Mesendoderm (in vitro differentiated cells): ENCODE data around the gene ALPL.

Experiments used
- DNase-seq: peaks from one replicate; pipeline ENCODE4 v3.0.0; 2013
- H2AK5ac ChIP-seq: 2 replicates; pipeline ENCODE4 v1.6.1; 2013; ENCODE audit warnings: low read length, inconsistent platforms
- H2BK120ac ChIP-seq: 2 replicates; pipeline ENCODE4 v1.6.1; 2013; ENCODE audit warnings: low read depth, mild to moderate bottlenecking, low read length, moderate library complexity, mixed read lengths
- H2BK15ac ChIP-seq: replicated peaks from 2 replicates; pipeline ENCODE4 v1.6.1; 2013; ENCODE audit warnings: low read depth, mild to moderate bottlenecking, moderate library complexity
- H2BK5ac ChIP-seq: 2 replicates; pipeline ENCODE4 v1.6.1; 2013; ENCODE audit warnings: low read length, inconsistent platforms
- H3K18ac ChIP-seq: 2 replicates; pipeline ENCODE4 v1.6.1; 2013; ENCODE audit warnings: mild to moderate bottlenecking, low read length, mixed read lengths
- H3K23ac ChIP-seq: one replicate; pipeline ENCODE4 v1.6.1; 2013; ENCODE audit warnings: low read length
- H3K27ac ChIP-seq: 2 replicates; pipeline ENCODE4 v1.5.1; 2013; ENCODE audit warnings: low read depth, mild to moderate bottlenecking, inconsistent platforms, low read length, moderate library complexity
- H3K27me3 ChIP-seq: 2 replicates; pipeline ENCODE4 v1.6.1; 2013; ENCODE audit warnings: low read length, control low read depth, mild to moderate bottlenecking, inconsistent platforms; ENCODE audit not compliant: insufficient read depth, poor library complexity
- H3K36me3 ChIP-seq: 2 replicates; pipeline ENCODE4 v1.6.1; 2013; ENCODE audit warnings: low read length, inconsistent platforms; ENCODE audit not compliant: control insufficient read depth, insufficient read depth
- H3K4ac ChIP-seq: one replicate; pipeline ENCODE4 v1.6.1; 2013; ENCODE audit warnings: low read depth, mild to moderate bottlenecking, low read length, moderate library complexity
- H3K4me1 ChIP-seq: 2 replicates; pipeline ENCODE4 v1.6.1; 2013; ENCODE audit warnings: low read depth, low read length, inconsistent platforms; ENCODE audit not compliant: control insufficient read depth
- H3K4me2 ChIP-seq: 2 replicates; pipeline ENCODE4 v1.6.1; 2013; ENCODE audit warnings: low read length
- H3K4me3 ChIP-seq: 2 replicates; pipeline ENCODE4 v1.5.1; 2013; ENCODE audit warnings: mild to moderate bottlenecking, low read length
- H3K56ac ChIP-seq: one replicate; pipeline ENCODE4 v1.6.1; 2013; ENCODE audit warnings: low read length
- H3K79me1 ChIP-seq: 2 replicates; pipeline ENCODE4 v1.6.1; 2013; ENCODE audit warnings: low read length, inconsistent platforms
- H3K79me2 ChIP-seq: 2 replicates; pipeline ENCODE4 v1.6.1; 2013; ENCODE audit warnings: mild to moderate bottlenecking, low read length; ENCODE audit not compliant: control insufficient read depth, insufficient read depth
- H3K9ac ChIP-seq: 2 replicates; pipeline ENCODE4 v1.6.1; 2013; ENCODE audit warnings: low read length, inconsistent platforms
- H4K5ac ChIP-seq: one replicate; pipeline ENCODE4 v1.6.1; 2013; ENCODE audit warnings: low read length
- H4K8ac ChIP-seq: one replicate; pipeline ENCODE4 v1.6.1; 2013; ENCODE audit warnings: low read depth, mild to moderate bottlenecking, control low read depth, low read length, moderate library complexity
- WGBS: extraction: QIAGEN DNeasy Blood & Tissue Kit; methylation state at CpG from one replicate; pipeline ENCODE4 v1.1.7; 2013; ENCODE audit warnings: low lambda C conversion rate, missing lambda C conversion rate; ENCODE audit not compliant: insufficient coverage; ENCODE audit errors: extremely low coverage; 5-methylcytosine and 5-hydroxymethylcytosine counted together

The ALPL gene

DNA sequence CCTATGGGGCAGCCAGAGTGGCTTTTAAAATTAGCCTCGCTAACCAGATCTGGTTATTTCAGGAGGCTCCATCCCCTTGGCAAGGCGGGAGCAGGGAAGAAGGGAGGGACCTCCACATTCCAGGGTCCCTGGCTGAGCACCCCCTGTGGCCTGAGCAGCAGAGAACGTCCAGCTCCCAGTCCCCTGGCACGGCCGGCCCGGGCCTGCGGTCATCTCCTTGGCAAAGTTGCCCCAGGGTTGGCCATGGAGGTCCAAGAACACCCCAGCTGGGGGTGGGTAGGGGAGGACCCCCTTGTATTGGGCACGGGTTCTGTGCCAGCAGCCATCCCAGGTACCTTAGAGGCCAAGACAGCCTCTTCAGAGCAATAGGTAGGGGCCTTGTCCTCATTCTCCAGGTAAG, 84.0 kb downstream of the ALPL start:
- no peak overlapping the region for H4K8ac ChIP-seq
- H2BK120ac ChIP-seq: no peak overlapping the region
- DNase-seq: no peak
- H3K79me1 ChIP-seq: no peaks in the 10 kb centered on the region
- H3K56ac ChIP-seq: no peak overlapping the region
- no peaks in the 10 kb centered on the region for H3K79me2 ChIP-seq
- WGBS: no CpG with 5 or more reads among the region's 8 CpGs
- H3K18ac ChIP-seq: no peak overlapping the region
- no peak overlapping the region for H3K4me3 ChIP-seq
- H3K23ac ChIP-seq: no peak overlapping the region
- H4K5ac ChIP-seq: no peak overlapping the region
- H3K36me3 ChIP-seq: no peaks in the 10 kb centered on the region
- H3K27ac ChIP-seq: no peak overlapping the region
- H2AK5ac ChIP-seq: no peak overlapping the region
- H3K4me1 ChIP-seq: no peaks in the 10 kb centered on the region
- no peaks in the 10 kb centered on the region for H3K27me3 ChIP-seq
- H3K9ac ChIP-seq: no peak overlapping the region
- no peak overlapping the region for H3K4me2 ChIP-seq
- no peak overlapping the region for H2BK5ac ChIP-seq
- H3K4ac ChIP-seq: no peak overlapping the region
- no peak overlapping the region for H2BK15ac ChIP-seq

DNA sequence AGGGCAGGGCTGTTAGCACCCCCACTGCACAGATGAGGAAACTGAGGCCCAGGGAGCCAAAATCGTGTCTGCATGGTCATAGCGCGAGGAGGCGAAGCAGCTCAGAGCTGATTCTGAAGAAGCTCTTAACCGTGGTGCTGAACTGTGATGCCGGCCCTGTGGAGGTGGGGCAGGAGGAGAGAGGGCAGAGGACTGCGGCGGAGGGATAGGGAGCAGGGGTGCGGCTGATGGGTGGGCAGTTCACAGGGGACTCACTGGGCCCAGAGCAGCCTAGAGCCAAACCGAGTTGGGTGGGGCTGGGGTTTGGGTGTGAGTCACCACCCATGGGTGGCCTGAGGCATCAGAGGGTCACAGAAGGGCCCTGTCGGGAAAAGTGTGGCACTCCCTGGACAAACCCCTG, 85.3 kb downstream of the ALPL start:
- H3K27me3 ChIP-seq: no peaks in the 10 kb centered on the region
- H3K9ac ChIP-seq: no peak overlapping the region
- DNase-seq: peak; percentile 36

DNA sequence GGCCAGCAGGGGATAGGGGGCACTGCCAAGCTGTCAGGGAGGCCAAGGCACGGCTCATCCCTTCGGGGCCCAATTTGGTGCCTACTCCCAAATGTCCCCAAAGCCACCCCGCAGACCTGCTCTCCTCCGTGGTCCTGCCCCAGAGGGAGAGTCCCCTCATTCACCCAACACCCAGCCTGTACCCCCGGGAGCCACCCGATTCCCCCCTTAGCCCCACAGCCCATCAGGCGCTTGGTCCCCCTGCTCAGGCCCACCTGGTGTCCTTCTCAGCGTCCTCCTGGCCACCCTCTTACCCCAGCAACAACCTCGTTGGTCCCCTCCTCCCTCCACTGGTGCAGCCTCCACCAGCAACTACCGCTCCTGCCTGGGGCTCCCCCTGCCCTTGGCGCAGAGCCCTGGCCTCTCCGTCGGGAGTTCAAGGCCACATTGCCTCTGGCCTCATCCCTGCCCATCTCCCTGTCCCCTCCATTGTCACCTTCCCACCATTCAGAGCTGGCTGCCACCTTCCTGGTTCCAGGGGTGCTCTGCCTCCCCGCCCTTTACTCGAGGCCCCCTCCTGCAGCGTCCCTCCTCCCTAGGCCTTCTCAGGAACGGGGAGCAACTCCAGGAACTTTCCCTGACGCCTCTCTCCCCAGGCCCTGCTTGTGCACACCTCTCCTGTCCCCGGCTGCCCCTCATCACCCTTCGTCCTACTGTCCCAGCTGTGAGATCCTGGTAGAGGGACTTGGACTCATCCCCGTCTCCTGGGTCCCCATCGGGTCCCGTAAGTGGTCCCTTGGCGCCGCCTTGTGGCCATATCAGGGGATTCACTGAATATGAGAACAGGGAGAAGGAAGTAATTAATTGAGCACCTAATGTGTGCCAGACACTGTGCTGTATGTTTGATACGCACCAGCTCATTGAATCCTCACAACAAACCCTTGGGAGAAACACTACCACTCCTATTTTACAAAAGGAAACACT, 86.0 kb downstream of the ALPL start:
- no CpG with 5 or more reads among the region's 26 CpGs for whole genome bisulfite sequencing
- Histone ChIP-seq H3K36me3 (no peaks in the 10 kb centered on the region), H3K4me3 (no peak overlapping the region), H3K23ac (no peak overlapping the region), H2AK5ac (no peak overlapping the region), H3K79me2 (no peaks in the 10 kb centered on the region), H3K79me1 (no peaks in the 10 kb centered on the region), H3K4ac (no peak overlapping the region), H3K27ac (no peak overlapping the region), H2BK120ac (no peak overlapping the region), H3K56ac (no peak overlapping the region), H2BK5ac (no peak overlapping the region), H3K4me1 (no peaks in the 10 kb centered on the region), H4K8ac (no peak overlapping the region), H2BK15ac (no peak overlapping the region), H4K5ac (no peak overlapping the region), H3K9ac (no peak overlapping the region), H3K4me2 (no peak overlapping the region), H3K27me3 (no peaks in the 10 kb centered on the region), H3K18ac (no peak overlapping the region)
- DNase-seq: peak; percentile 72

More for the DNA sequence above, 85.3 kb downstream of the ALPL start:
- no peaks in the 10 kb centered on the region for H3K79me2 ChIP-seq
- H3K4me2 ChIP-seq: no peak overlapping the region
- no peak overlapping the region for H2AK5ac ChIP-seq
- no peak overlapping the region for H3K27ac ChIP-seq
- no peak overlapping the region for H2BK15ac ChIP-seq
- H2BK120ac ChIP-seq: no peak overlapping the region
- no peak overlapping the region for H3K4me3 ChIP-seq
- H4K5ac ChIP-seq: no peak overlapping the region
- WGBS: no CpG with 5 or more reads among the region's 11 CpGs
- no peaks in the 10 kb centered on the region for H3K79me1 ChIP-seq
- no peak overlapping the region for H2BK5ac ChIP-seq
- H3K56ac ChIP-seq: no peak overlapping the region
- H3K18ac ChIP-seq: no peak overlapping the region
- no peak overlapping the region for H3K4ac ChIP-seq
- H3K4me1 ChIP-seq: no peaks in the 10 kb centered on the region
- no peak overlapping the region for H3K23ac ChIP-seq
- H4K8ac ChIP-seq: no peak overlapping the region
- H3K36me3 ChIP-seq: no peaks in the 10 kb centered on the region

DNA sequence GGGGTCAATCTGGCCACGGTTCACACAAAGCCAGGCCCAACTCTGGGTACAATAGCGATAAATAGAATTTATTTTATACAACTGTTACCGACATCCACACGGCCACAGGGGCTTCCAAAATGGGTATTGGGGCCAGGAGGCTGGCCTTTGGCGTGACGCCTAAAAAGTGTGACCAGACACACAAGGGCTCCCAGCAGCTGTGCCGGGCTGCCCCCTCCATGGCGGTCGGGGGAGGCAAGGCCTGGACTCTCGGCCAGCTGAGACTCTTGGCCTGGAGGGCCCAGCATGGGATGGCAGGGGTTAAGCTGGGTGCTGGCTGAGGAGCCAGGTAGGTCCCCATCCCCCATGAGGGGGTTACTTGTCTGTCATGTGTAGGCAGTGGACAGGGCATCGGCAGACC, 87.0 kb downstream of the ALPL start:
- no peaks in the 10 kb centered on the region for H3K79me2 ChIP-seq
- no peak overlapping the region for H3K4me3 ChIP-seq
- H4K5ac ChIP-seq: no peak overlapping the region
- no peak overlapping the region for H3K27ac ChIP-seq
- H3K36me3 ChIP-seq: no peaks in the 10 kb centered on the region
- no peaks in the 10 kb centered on the region for H3K4me1 ChIP-seq
- H2BK15ac ChIP-seq: no peak overlapping the region
- no peak overlapping the region for H3K18ac ChIP-seq
- no peak overlapping the region for H2AK5ac ChIP-seq
- no peak for DNase-seq
- WGBS: no CpG with 5 or more reads among the region's 11 CpGs
- no peak overlapping the region for H3K4ac ChIP-seq
- H2BK120ac ChIP-seq: no peak overlapping the region
- no peak overlapping the region for H3K56ac ChIP-seq
- no peaks in the 10 kb centered on the region for H3K79me1 ChIP-seq
- H3K4me2 ChIP-seq: no peak overlapping the region
- H3K23ac ChIP-seq: no peak overlapping the region
- no peak overlapping the region for H2BK5ac ChIP-seq
- no peak overlapping the region for H3K9ac ChIP-seq
- H4K8ac ChIP-seq: no peak overlapping the region
- no peaks in the 10 kb centered on the region for H3K27me3 ChIP-seq

DNA sequence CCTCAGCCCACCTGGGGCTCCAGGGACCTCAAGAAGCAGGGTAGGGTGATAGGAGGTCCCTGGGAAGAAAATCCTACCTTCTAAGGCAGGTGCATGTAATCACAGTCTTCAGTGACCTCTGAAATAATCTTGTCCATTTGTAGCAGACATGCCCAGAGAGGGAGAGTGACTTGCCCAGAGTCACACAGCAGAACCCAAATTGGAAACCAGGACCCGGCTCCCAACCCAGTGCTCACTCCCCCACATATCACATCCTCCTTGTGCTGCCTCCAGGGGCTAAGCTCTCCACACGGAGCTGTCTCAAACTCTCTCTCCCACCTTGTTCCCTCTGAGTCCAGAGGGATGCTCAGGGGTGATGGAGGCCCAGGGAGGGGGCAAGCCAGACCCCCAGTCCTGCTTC, 87.4 kb downstream of the ALPL start:
- H3K4me3 ChIP-seq: no peak overlapping the region
- no peak overlapping the region for H3K4me2 ChIP-seq
- H3K27me3 ChIP-seq: no peaks in the 10 kb centered on the region
- H3K79me1 ChIP-seq: no peaks in the 10 kb centered on the region
- WGBS: no CpG with 5 or more reads among the region's 2 CpGs
- no peak overlapping the region for H3K27ac ChIP-seq
- H2BK15ac ChIP-seq: no peak overlapping the region
- H3K9ac ChIP-seq: no peak overlapping the region
- H2AK5ac ChIP-seq: no peak overlapping the region
- no peaks in the 10 kb centered on the region for H3K36me3 ChIP-seq
- DNase-seq: no peak
- no peak overlapping the region for H4K5ac ChIP-seq
- no peak overlapping the region for H3K18ac ChIP-seq
- no peaks in the 10 kb centered on the region for H3K4me1 ChIP-seq
- no peak overlapping the region for H3K4ac ChIP-seq
- no peak overlapping the region for H3K23ac ChIP-seq
- H3K56ac ChIP-seq: no peak overlapping the region
- no peak overlapping the region for H4K8ac ChIP-seq
- no peaks in the 10 kb centered on the region for H3K79me2 ChIP-seq
- no peak overlapping the region for H2BK5ac ChIP-seq
- no peak overlapping the region for H2BK120ac ChIP-seq
